ENCODE measurements around the gene GALNS. TPM values are rescaled to one million over a fixed set of nuclear protein-coding genes. Genes with fewer than 3 reads are reported as not detected.

Gene GALNS
- total and polyA plus RNA-seq, 2 of the 13 experiments (the other 11 are each of a cell fraction or from before 2014, with no cell fraction given), result 9.2 to 9.8 TPM

DNA sequence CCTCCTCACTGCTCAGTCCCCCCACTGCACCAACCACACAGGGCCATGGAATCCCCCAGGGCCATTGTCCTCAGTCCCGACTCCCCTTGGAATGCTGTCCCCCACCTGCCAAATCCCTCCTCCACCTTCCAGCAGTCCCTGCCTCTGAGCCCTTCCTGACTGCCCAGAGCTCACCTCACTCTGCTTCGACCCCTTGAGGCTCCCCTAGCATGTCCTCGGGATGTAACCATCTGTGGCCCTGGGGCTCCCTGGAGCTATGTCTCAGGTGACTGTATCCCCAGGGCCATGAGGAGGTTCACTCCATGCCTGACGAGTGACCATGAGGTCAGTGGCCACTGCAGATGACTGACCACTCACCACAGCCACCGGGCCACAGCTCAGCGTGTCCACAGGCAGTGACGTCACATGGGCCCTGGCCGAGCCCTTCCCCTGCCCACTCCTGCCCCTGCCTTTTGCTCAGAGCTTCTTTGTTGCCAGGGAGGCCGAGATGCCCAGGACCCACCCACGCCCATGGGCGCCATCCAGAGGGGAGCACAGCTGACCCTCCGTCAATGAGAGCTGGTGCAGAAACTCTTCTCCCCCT lies 64.0 kb downstream of the GALNS start (continued):
- TF ChIP-seq JARID2 (CRISPR knock-in tag; IDR thresholded peaks at IDR 0.05; ENCODE audit: insufficient replicate concordance) (no peak), ZNF577 (CRISPR knock-in tag; IDR thresholded peaks at IDR 0.05; ENCODE audit: borderline replicate concordance, low read depth) (no peak), ZNF792 (CRISPR knock-in tag; IDR thresholded peaks at IDR 0.05) (no peak), ZNF678 (CRISPR knock-in tag; IDR thresholded peaks at IDR 0.05) (no peak), ZNF33A (CRISPR knock-in tag; IDR thresholded peaks at IDR 0.05; ENCODE audit: borderline replicate concordance) (no peak), NFIB (CRISPR knock-in tag; IDR thresholded peaks at IDR 0.05; ENCODE audit: borderline replicate concordance) (no peak), RORA (CRISPR knock-in tag; IDR thresholded peaks at IDR 0.05) (no peak), REPIN1 (CRISPR knock-in tag; IDR thresholded peaks at IDR 0.05; ENCODE audit: borderline replicate concordance, low read depth) (no peak), ZNF484 (CRISPR knock-in tag; IDR thresholded peaks at IDR 0.05; ENCODE audit: borderline replicate concordance, low read depth) (no peak), RXRB (CRISPR knock-in tag; IDR thresholded peaks at IDR 0.05; ENCODE audit: borderline replicate concordance) (no peak), ELF3 (CRISPR knock-in tag; IDR thresholded peaks at IDR 0.05) (no peak), ZNF563 (CRISPR knock-in tag; IDR thresholded peaks at IDR 0.05) (no peak), ZNF333 (CRISPR knock-in tag; IDR thresholded peaks at IDR 0.05; ENCODE audit: borderline replicate concordance) (0 out of 2 replicates have a peak, but pooled peaks have one; percentile 46), ZNF780A (CRISPR knock-in tag; IDR thresholded peaks at IDR 0.05) (no peak), ZNF570 (CRISPR knock-in tag; IDR thresholded peaks at IDR 0.05; ENCODE audit: borderline replicate concordance) (no peak), SALL1 (CRISPR knock-in tag; IDR thresholded peaks at IDR 0.05) (peak; percentile 33; the same call in 1 of the 2 replicates), CREB1 (IDR thresholded peaks at IDR 0.05) (peak; percentile 98), CREB1 (CRISPR knock-in tag; IDR thresholded peaks at IDR 0.05) (no peak), GABPB1 (CRISPR knock-in tag; IDR thresholded peaks at IDR 0.05) (0 out of 2 replicates have a peak, but pooled peaks have one; percentile 6), MTA3 (CRISPR knock-in tag; IDR thresholded peaks at IDR 0.05) (no peak), KLF11 (CRISPR knock-in tag; IDR thresholded peaks at IDR 0.05) (no peak), ZNF253 (CRISPR knock-in tag; IDR thresholded peaks at IDR 0.05; ENCODE audit: borderline replicate concordance) (peak; percentile 78; the same call in 1 of the 2 replicates)
- TF ChIP-seq, protein P1, sequence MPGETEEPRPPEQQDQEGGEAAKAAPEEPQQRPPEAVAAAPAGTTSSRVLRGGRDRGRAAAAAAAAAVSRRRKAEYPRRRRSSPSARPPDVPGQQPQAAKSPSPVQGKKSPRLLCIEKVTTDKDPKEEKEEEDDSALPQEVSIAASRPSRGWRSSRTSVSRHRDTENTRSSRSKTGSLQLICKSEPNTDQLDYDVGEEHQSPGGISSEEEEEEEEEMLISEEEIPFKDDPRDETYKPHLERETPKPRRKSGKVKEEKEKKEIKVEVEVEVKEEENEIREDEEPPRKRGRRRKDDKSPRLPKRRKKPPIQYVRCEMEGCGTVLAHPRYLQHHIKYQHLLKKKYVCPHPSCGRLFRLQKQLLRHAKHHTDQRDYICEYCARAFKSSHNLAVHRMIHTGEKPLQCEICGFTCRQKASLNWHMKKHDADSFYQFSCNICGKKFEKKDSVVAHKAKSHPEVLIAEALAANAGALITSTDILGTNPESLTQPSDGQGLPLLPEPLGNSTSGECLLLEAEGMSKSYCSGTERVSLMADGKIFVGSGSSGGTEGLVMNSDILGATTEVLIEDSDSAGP (CRISPR knock-in tag; IDR thresholded peaks at IDR 0.05; ENCODE audit: borderline replicate concordance), result 0 out of 2 replicates have a peak, but pooled peaks have one; percentile 25
- TF ChIP-seq, protein P2, sequence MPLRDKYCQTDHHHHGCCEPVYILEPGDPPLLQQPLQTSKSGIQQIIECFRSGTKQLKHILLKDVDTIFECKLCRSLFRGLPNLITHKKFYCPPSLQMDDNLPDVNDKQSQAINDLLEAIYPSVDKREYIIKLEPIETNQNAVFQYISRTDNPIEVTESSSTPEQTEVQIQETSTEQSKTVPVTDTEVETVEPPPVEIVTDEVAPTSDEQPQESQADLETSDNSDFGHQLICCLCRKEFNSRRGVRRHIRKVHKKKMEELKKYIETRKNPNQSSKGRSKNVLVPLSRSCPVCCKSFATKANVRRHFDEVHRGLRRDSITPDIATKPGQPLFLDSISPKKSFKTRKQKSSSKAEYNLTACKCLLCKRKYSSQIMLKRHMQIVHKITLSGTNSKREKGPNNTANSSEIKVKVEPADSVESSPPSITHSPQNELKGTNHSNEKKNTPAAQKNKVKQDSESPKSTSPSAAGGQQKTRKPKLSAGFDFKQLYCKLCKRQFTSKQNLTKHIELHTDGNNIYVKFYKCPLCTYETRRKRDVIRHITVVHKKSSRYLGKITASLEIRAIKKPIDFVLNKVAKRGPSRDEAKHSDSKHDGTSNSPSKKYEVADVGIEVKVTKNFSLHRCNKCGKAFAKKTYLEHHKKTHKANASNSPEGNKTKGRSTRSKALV (CRISPR knock-in tag; IDR thresholded peaks at IDR 0.05), result no peak
- TF ChIP-seq, protein P3, sequence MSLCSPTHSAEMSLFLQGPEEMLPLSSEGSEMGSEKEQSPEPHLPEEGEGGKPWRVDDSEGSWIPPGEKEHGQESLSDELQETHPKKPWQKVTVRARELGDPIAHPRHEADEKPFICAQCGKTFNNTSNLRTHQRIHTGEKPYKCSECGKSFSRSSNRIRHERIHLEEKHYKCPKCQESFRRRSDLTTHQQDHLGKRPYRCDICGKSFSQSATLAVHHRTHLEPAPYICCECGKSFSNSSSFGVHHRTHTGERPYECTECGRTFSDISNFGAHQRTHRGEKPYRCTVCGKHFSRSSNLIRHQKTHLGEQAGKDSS (CRISPR knock-in tag; IDR thresholded peaks at IDR 0.05; ENCODE audit: borderline replicate concordance, low read depth), result no peak
- TF ChIP-seq, protein P4, sequence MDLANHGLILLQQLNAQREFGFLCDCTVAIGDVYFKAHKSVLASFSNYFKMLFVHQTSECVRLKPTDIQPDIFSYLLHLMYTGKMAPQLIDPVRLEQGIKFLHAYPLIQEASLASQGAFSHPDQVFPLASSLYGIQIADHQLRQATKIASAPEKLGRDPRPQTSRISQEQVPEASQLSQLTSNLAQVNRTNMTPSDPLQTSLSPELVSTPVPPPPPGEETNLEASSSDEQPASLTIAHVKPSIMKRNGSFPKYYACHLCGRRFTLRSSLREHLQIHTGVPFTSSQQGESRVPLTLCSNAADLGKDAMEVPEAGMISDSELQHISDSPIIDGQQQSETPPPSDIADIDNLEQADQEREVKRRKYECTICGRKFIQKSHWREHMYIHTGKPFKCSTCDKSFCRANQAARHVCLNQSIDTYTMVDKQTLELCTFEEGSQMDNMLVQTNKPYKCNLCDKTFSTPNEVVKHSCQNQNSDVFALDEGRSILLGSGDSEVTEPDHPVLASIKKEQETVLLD (CRISPR knock-in tag; IDR thresholded peaks at IDR 0.05; ENCODE audit: low read depth), result no peak
